ENCODE data around the gene ZBED3. TPM values are rescaled to one million over a fixed set of nuclear protein-coding genes. Genes with fewer than 3 reads are reported as not detected.

The ZBED3 gene
- total RNA-seq, 1 donor from 2014 or later, result 3.5 TPM

DNA sequence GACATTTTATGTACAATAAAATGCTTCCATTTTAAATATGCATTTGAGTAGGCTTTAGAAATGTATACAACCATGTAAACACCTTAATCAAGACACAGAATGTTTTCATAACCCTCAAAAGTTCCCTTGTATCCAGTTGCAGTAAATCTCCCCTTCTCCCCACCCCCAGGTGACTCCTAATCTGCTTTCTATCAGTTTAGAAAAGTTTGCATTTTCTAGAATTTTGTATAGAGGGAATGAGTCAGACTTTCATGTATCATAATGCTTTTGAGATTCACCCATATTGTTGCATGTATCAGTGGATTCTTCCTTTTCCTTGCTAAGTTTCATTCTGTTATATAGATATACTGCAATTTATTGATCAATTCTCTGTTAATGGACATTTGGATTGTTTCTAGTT, 17.7 kb upstream of the ZBED3 start:
- CTCF ChIA-PET, result no interaction called here
- intact Hi-C loops (cut with micrococcal nuclease), result no loop called here
- Mint-ChIP-seq H3K9me3 (peaks cover 5% of the 10 kb centered on the region), H3K27ac (no peak overlapping the region), H3K36me3 (ENCODE audit: low read depth) (no peaks in the 10 kb centered on the region), H3K4me1 (no peaks in the 10 kb centered on the region), H3K4me3 (no peak overlapping the region), H3K27me3 (no peaks in the 10 kb centered on the region)
- TF ChIP-seq, protein P1, sequence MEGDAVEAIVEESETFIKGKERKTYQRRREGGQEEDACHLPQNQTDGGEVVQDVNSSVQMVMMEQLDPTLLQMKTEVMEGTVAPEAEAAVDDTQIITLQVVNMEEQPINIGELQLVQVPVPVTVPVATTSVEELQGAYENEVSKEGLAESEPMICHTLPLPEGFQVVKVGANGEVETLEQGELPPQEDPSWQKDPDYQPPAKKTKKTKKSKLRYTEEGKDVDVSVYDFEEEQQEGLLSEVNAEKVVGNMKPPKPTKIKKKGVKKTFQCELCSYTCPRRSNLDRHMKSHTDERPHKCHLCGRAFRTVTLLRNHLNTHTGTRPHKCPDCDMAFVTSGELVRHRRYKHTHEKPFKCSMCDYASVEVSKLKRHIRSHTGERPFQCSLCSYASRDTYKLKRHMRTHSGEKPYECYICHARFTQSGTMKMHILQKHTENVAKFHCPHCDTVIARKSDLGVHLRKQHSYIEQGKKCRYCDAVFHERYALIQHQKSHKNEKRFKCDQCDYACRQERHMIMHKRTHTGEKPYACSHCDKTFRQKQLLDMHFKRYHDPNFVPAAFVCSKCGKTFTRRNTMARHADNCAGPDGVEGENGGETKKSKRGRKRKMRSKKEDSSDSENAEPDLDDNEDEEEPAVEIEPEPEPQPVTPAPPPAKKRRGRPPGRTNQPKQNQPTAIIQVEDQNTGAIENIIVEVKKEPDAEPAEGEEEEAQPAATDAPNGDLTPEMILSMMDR (IDR thresholded peaks at IDR 0.05), result no peak
- POLR2A ChIA-PET, result no interaction called here
- ATAC-seq (ENCODE audit: low read depth) (no peak), DNase-seq (no peak)

DNA sequence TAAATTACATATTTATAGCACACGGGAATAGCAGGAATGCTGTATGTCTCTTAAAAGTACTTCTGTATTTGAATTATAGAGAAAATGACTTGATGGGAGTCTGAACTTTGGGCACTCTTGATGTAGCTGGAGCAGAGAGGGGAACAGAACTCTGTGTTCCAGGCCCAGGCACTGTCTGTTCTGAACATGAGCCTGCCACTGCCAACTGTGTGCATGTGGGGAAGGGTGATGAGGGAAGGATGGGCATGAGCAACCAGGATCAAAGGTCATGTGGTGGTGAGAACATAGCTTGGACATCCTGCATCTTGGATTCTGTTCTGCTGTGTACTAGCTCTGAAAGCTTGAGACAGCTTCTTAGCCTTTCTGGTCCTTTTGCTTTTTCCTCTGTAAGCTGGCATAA, 16.4 kb upstream of the ZBED3 start:
- no peak overlapping the region for H3K27ac Mint-ChIP-seq
- no peak overlapping the region for H3K4me3 Mint-ChIP-seq
- DNase-seq, result no peak
- no peaks in the 10 kb centered on the region for H3K27me3 Mint-ChIP-seq
- ChIA-PET POLR2A (no interaction called here), CTCF (no interaction called here)
- intact Hi-C loops (cut with micrococcal nuclease), result no loop called here
- H3K4me1 Mint-ChIP-seq, result no peaks in the 10 kb centered on the region
- TF ChIP-seq, protein P1 (IDR thresholded peaks at IDR 0.05), result no peak
- ATAC-seq (ENCODE audit: low read depth), result no peak
- H3K36me3 Mint-ChIP-seq (ENCODE audit: low read depth), result no peaks in the 10 kb centered on the region
- H3K9me3 Mint-ChIP-seq, result peaks cover 5% of the 10 kb centered on the region

- CTCF ChIA-PET, result no interaction called here
- no peak overlapping the region for H3K27ac Mint-ChIP-seq
- DNase-seq, result no peak
- no peaks in the 10 kb centered on the region for H3K4me1 Mint-ChIP-seq
- H3K4me3 Mint-ChIP-seq, result no peak overlapping the region
- no peaks in the 10 kb centered on the region for H3K27me3 Mint-ChIP-seq
- TF ChIP-seq, protein P1 (IDR thresholded peaks at IDR 0.05), result no peak
- no peaks in the 10 kb centered on the region for H3K36me3 Mint-ChIP-seq (ENCODE audit: low read depth)
- no peak for ATAC-seq (ENCODE audit: low read depth)
- intact Hi-C loops (cut with micrococcal nuclease), result no loop called here
- peaks cover 5% of the 10 kb centered on the region for H3K9me3 Mint-ChIP-seq
- POLR2A ChIA-PET, result no interaction called here
Measured at GRCh38 chr5:77102549-77102948, 15.5 kb upstream of the ZBED3 start.

- no peaks in the 10 kb centered on the region for H3K27me3 Mint-ChIP-seq
- no peaks in the 10 kb centered on the region for H3K4me1 Mint-ChIP-seq
- intact Hi-C loops (cut with micrococcal nuclease), result no loop called here
- CTCF ChIA-PET, result no interaction called here
- H3K4me3 Mint-ChIP-seq, result no peak overlapping the region
- no peak overlapping the region for H3K27ac Mint-ChIP-seq
- no peak for DNase-seq
- no peaks in the 10 kb centered on the region for H3K36me3 Mint-ChIP-seq (ENCODE audit: low read depth)
- H3K9me3 Mint-ChIP-seq, result no peaks in the 10 kb centered on the region
- POLR2A ChIA-PET, result no interaction called here
- TF ChIP-seq, protein P1 (IDR thresholded peaks at IDR 0.05), result no peak
- no peak for ATAC-seq (ENCODE audit: low read depth)
Measured at GRCh38 chr5:77101298-77101697, 14.2 kb upstream of the ZBED3 start.

GRCh38 chr5:77095189-77095588, 8.1 kb upstream of the ZBED3 start:
- POLR2A ChIA-PET, result no interaction called here
- Mint-ChIP-seq H3K36me3 (ENCODE audit: low read depth) (no peaks in the 10 kb centered on the region), H3K27me3 (no peaks in the 10 kb centered on the region), H3K9me3 (no peaks in the 10 kb centered on the region), H3K4me3 (no peak overlapping the region), H3K27ac (no peak overlapping the region), H3K4me1 (no peaks in the 10 kb centered on the region)
- intact Hi-C loops (cut with micrococcal nuclease), result no loop called here
- ATAC-seq (ENCODE audit: low read depth), result no peak
- TF ChIP-seq, protein P1 (IDR thresholded peaks at IDR 0.05), result no peak
- DNase-seq, result no peak
- CTCF ChIA-PET, result no interaction called here

Measured in activated B cell treated with CpG ODN at 0.5 μM for 24 hours (primary cell).